Glutamatergic neuron (in vitro differentiated cells): ENCODE data around the gene CLK1. TPM values are rescaled to one million over a fixed set of nuclear protein-coding genes. Genes with fewer than 3 reads are reported as not detected.

Source experiments
- DNase-seq: peaks from one replicate; pipeline ENCODE4 v3.0.0; 2022
- H3K27ac Mint-ChIP-seq: one replicate; pipeline ENCODE4 v1.8.0; 2020; ENCODE audit warnings: mild to moderate bottlenecking, mixed read lengths, inconsistent platforms; ENCODE audit not compliant: unreplicated experiment
- H3K27me3 Mint-ChIP-seq: one replicate; pipeline ENCODE4 v1.8.0; 2020; ENCODE audit warnings: mild to moderate bottlenecking, moderate library complexity, mixed read lengths, inconsistent platforms; ENCODE audit not compliant: unreplicated experiment
- H3K36me3 Mint-ChIP-seq: one replicate; pipeline ENCODE4 v1.8.0; 2020; ENCODE audit warnings: mild to moderate bottlenecking, mixed read lengths, inconsistent platforms; ENCODE audit not compliant: unreplicated experiment
- H3K4me1 Mint-ChIP-seq: one replicate; pipeline ENCODE4 v1.8.0; 2020; ENCODE audit warnings: mild to moderate bottlenecking, low read depth, mixed read lengths, inconsistent platforms; ENCODE audit not compliant: unreplicated experiment
- H3K4me3 Mint-ChIP-seq: one replicate; pipeline ENCODE4 v1.8.0; 2020; ENCODE audit warnings: mild to moderate bottlenecking, mixed read lengths, inconsistent platforms; ENCODE audit not compliant: unreplicated experiment
- H3K9me3 Mint-ChIP-seq: one replicate; pipeline ENCODE4 v1.8.0; 2020; ENCODE audit warnings: mild to moderate bottlenecking, moderate library complexity, mixed read lengths, inconsistent platforms; ENCODE audit not compliant: unreplicated experiment
- long read RNA-seq: library from polyadenylated mRNA; unstranded; transcript quantifications from one replicate; pipeline ENCODE4 v2.0.0, GENCODE V29; 2020; ENCODE audit not compliant: unreplicated experiment
- total RNA-seq: library from RNA; stranded (reverse); fragmentation: NEBNext Ultra II Directional; extraction: Animal tissue kit (Norgen Biotek cat#: 25700); gene quantifications from one replicate; pipeline ENCODE4 v1.2.1, GENCODE V29; 2021; ENCODE audit not compliant: unreplicated experiment
- TF ChIP-seq, protein P1 (sequence below): fragments of 200-600 bp; sonication (generic); IDR thresholded peaks from one replicate; pipeline ENCODE4 v1.5.0; 2021; ENCODE audit not compliant: partially characterized antibody, unreplicated experiment

The CLK1 gene
- 141 TPM for total RNA-seq
- long read RNA-seq, transcript CLK1-204 (12 exons, 1,682 nt), result major isoform, 17 of 35 reads
- long read RNA-seq, transcript CLK1-201 (13 exons, 1,888 nt), result minor isoform, 8 of 35 reads
- long read RNA-seq, transcript CLK1-210 (11 exons, 3,208 nt), result minor isoform, 6 of 35 reads
- long read RNA-seq, partial matches to known transcripts, result 0 of 35 reads
- long read RNA-seq, other reads (novel, unspliced or antisense), result 3 of 35 reads

DNA sequence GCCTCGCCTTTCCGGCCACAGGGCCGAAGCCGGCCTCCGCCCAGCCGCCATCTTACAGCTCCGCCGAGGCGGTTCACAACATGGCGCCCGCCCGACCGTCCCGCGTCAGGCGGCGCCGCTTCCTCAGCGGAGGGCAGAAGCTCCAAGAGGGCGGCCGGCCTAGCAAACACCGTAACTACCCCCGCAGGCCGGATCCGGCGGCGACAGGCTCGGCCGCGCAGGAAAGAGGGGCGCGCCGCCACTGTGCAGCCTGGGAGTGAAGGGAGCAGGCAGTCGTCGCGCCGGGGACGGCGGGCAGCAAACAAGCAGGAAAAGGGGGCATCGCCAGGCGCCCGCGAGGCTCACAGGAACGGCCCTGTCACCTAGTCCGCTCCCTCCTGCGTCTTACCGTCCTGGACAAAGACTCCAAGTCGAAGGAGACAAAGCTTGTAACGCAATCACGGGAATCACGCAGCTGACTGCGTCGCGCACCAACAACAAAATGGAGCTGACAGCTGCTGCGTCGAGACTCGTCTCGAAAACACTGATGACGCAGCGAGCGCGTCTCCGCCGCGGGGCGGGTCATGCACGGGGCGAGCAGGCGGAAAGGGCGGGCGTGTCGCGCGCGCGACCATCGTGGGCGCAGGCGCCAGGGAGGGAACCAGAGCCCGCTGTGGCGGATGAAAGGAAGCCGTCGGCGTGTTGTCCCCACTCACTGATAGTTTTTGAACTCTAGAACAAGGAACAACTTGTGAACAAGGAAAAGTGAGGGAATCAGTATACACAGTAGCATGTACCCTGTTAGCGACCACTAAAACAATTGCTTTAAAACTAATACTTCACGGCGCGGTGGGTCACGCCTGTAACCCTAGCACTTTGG, at the start of gene CLK1:
TSS of gene CLK1 (minus strand) at position 483 of the 859 bp plus-strand sequence. CDS start 2,796 bp downstream, outside the sequence.
- Mint-ChIP-seq H3K9me3 (peaks cover 12% of the 10 kb centered on the region), H3K27ac (peak within 1 kb of the TSS; percentile 100), H3K36me3 (peaks cover 4% of the 10 kb centered on the region), H3K4me1 (peaks cover 19% of the 10 kb centered on the region), H3K4me3 (peak within 1 kb of the TSS; percentile 96), H3K27me3 (peaks cover 6% of the 10 kb centered on the region)
- TF ChIP-seq, protein P1, sequence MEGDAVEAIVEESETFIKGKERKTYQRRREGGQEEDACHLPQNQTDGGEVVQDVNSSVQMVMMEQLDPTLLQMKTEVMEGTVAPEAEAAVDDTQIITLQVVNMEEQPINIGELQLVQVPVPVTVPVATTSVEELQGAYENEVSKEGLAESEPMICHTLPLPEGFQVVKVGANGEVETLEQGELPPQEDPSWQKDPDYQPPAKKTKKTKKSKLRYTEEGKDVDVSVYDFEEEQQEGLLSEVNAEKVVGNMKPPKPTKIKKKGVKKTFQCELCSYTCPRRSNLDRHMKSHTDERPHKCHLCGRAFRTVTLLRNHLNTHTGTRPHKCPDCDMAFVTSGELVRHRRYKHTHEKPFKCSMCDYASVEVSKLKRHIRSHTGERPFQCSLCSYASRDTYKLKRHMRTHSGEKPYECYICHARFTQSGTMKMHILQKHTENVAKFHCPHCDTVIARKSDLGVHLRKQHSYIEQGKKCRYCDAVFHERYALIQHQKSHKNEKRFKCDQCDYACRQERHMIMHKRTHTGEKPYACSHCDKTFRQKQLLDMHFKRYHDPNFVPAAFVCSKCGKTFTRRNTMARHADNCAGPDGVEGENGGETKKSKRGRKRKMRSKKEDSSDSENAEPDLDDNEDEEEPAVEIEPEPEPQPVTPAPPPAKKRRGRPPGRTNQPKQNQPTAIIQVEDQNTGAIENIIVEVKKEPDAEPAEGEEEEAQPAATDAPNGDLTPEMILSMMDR, result no peak
- DNase-seq, result peak; percentile 94

DNA sequence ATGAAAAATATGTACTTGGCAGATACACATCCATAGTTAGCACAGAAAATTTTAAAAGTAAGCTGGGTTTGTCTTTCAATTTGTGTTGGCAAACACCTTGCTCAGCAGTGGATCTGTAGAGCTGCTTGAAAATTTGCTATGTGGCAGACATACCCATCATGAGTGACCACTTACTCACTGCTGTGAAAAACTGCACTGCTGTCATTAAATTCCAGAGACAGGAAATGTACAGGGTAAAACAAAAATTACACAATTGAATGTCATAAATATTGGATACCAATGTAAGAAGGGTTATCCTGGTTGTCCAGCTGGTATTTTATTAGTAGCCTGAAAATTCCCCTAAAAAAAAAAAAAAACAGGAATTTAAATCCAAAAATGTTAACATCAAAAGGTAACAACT, 49.2 kb upstream of the CLK1 start:
- no peak overlapping the region for H3K27ac Mint-ChIP-seq
- TF ChIP-seq, protein P1, result no peak
- no peaks in the 10 kb centered on the region for H3K4me1 Mint-ChIP-seq
- H3K9me3 Mint-ChIP-seq, result no peaks in the 10 kb centered on the region
- H3K4me3 Mint-ChIP-seq, result no peak overlapping the region
- H3K27me3 Mint-ChIP-seq, result no peaks in the 10 kb centered on the region
- no peaks in the 10 kb centered on the region for H3K36me3 Mint-ChIP-seq
- DNase-seq, result no peak

DNA sequence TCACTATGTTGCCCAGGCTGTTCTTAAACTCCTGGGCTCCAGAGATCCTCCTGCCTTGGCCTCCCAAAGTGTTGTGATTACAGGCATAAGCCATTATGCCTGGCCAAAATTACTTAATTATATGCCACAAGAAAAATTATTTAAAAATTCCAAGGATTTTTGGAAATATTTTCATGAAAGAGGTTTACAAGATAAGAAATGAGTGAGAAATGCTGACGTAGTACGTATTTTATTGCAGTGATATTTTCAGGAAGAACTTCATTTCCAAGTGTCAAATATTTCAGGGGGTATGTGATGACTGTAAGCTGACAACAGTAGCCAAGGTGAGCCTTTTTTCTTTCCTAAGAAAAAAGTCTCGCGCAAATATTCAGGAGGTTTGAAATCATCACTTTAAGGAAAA, 45.5 kb upstream of the CLK1 start:
- H3K36me3 Mint-ChIP-seq, result no peaks in the 10 kb centered on the region
- no peak overlapping the region for H3K4me3 Mint-ChIP-seq
- TF ChIP-seq, protein P1, result no peak
- H3K4me1 Mint-ChIP-seq, result no peaks in the 10 kb centered on the region
- no peak overlapping the region for H3K27ac Mint-ChIP-seq
- no peaks in the 10 kb centered on the region for H3K9me3 Mint-ChIP-seq
- DNase-seq, result no peak
- no peaks in the 10 kb centered on the region for H3K27me3 Mint-ChIP-seq

DNA sequence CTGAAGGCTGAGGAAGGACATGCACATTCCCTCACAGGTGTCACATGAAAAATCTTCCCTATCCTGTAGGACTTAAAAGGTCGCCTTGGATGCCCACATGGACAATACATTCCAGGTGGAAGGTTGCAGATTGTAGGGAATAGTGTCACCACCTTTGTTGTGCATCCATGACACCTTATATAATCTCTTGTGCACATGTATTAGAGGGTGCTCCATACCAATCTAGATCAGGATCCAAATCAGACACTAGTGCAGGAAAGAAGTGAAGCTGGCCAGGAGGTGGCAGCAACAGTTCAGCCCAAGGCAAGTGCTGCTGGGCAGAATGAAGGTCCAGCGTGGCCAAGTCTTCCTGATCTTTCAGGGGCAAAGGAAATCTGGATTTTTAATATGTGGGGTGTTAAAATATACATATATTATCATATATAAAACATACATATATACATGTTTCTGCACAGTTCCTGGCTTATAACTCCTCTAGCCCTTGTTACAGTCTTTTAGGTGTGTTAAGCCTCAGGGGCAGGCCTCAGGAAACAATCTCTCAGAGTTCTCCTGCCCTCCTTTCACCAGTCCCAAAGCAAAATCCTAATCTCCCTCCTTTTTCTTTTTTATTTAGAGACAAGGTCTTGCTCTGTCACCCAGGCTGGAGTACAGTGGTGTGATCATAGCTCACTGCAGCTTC, 41.3 kb upstream of the CLK1 start:
- H3K9me3 Mint-ChIP-seq, result no peaks in the 10 kb centered on the region
- TF ChIP-seq, protein P1, result peak; percentile 41
- H3K36me3 Mint-ChIP-seq, result no peaks in the 10 kb centered on the region
- H3K4me3 Mint-ChIP-seq, result no peak overlapping the region
- H3K4me1 Mint-ChIP-seq, result no peaks in the 10 kb centered on the region
- DNase-seq, result peak; percentile 78
- no peak overlapping the region for H3K27ac Mint-ChIP-seq
- no peaks in the 10 kb centered on the region for H3K27me3 Mint-ChIP-seq
